ENCODE measurements around the gene CLUH. TPM values are rescaled to one million over a fixed set of nuclear protein-coding genes. Genes with fewer than 3 reads are reported as not detected.

CLUH gene
- total and polyA plus RNA-seq, 12 donors, result 55.6 to 198 (median 167) TPM

- Histone ChIP-seq H3K27me3 (no peaks in the 10 kb centered on the region), H3K36me3 (peaks cover 5 to 64% (median 47%) of the 10 kb centered on the region in 9 donors), H3K27ac (peak overlapping the region in 1 of 10 donors; percentile 92), H3K9me3 (no peaks in the 10 kb centered on the region), H3K4me1 (peaks cover 2 to 41% (median 23%) of the 10 kb centered on the region in 9 donors), H3K4me3 (no peak overlapping the region)
- intact Hi-C loops (cut with DNase I), result loop anchor here in 1 of 10 donors (10.0 kb wide), 1 partner anchor 308 kb away; no protein-coding TSS in a partner anchor
- no peak for DNase-seq
- no peak for ATAC-seq
- TF ChIP-seq CTCF (IDR thresholded peaks at IDR 0.05), result no peak
- 89 to 93% methylated on average over 20 of the region's 20 CpGs for WGBS, 2 donors
Measured at GRCh38 chr17:2703181-2703580, 8.4 kb downstream of the CLUH start.

GRCh38 chr17:2701996-2702741 lies 9.4 kb downstream of the CLUH start:
- Histone ChIP-seq H3K27ac (no peak overlapping the region), H3K4me1 (peaks cover 0 to 35% (median 20%) of the 10 kb centered on the region in 9 donors), H3K27me3 (no peaks in the 10 kb centered on the region), H3K9me3 (no peaks in the 10 kb centered on the region), H3K4me3 (no peak overlapping the region), H3K36me3 (peaks cover 5 to 74% (median 54%) of the 10 kb centered on the region in 9 donors)
- WGBS, 2 donors, result 85 to 89% methylated on average over 22 of the region's 22 CpGs
- ATAC-seq (no peak), DNase-seq (no peak)
- intact Hi-C loops (cut with DNase I), result loop anchor here in 1 of 10 donors (10.0 kb wide), 1 partner anchor 307 kb away; no protein-coding TSS in a partner anchor
- no peak for TF ChIP-seq CTCF (IDR thresholded peaks at IDR 0.05)

GRCh38 chr17:2701161-2701995 lies 10.2 kb downstream of the CLUH start:
- no peak for ATAC-seq
- H3K36me3 ChIP-seq, result peaks cover 5 to 82% (median 62%) of the 10 kb centered on the region in 9 donors

More at GRCh38 chr17:2701161-2701995, 10.2 kb downstream of the CLUH start:
- Histone ChIP-seq H3K4me1 (peaks cover 0 to 28% (median 20%) of the 10 kb centered on the region in 9 donors), H3K27ac (no peak overlapping the region), H3K27me3 (no peaks in the 10 kb centered on the region), H3K9me3 (no peaks in the 10 kb centered on the region), H3K4me3 (no peak overlapping the region)
- intact Hi-C loops (cut with DNase I), result loop anchor here in 1 of 10 donors (10.0 kb wide), 1 partner anchor 307 kb away; no protein-coding TSS in a partner anchor
- no peak for DNase-seq
- WGBS, 2 donors, result 91 to 92% methylated on average over 41 of the region's 41 CpGs
- TF ChIP-seq CTCF (IDR thresholded peaks at IDR 0.05), result no peak
